Measurements from ENCODE around the gene KCNK5.

Gene KCNK5

GRCh38 chr6:39191236-39191930 lies 37.9 kb downstream of the KCNK5 start:
- no peak overlapping the region for H3K9ac ChIP-seq
- peaks cover 2% of the 10 kb centered on the region for H3K4me1 ChIP-seq
- H3K4me3 ChIP-seq (ENCODE audit: low read depth, low read length): no peak overlapping the region
- no peaks in the 10 kb centered on the region for H3K9me3 ChIP-seq (ENCODE audit: control insufficient read depth, low read length)
- no peak for TF ChIP-seq CTCF (IDR thresholded peaks at IDR 0.05)
- no peaks in the 10 kb centered on the region for H3K79me2 ChIP-seq
- H2AFZ ChIP-seq: no peak overlapping the region
- H3K27me3 ChIP-seq (ENCODE audit: control insufficient read depth, insufficient read depth, low read length): no peaks in the 10 kb centered on the region
- H3K36me3 ChIP-seq (ENCODE audit: control insufficient read depth, insufficient read depth, low read length): no peaks in the 10 kb centered on the region
- H3K27ac ChIP-seq: no peak overlapping the region
- H3K4me2 ChIP-seq (ENCODE audit: low read length): no peak overlapping the region

GRCh38 chr6:39190545-39191235 lies 38.6 kb downstream of the KCNK5 start:
- no peak overlapping the region for H3K4me2 ChIP-seq (ENCODE audit: low read length)
- H3K36me3 ChIP-seq (ENCODE audit: control insufficient read depth, insufficient read depth, low read length): no peaks in the 10 kb centered on the region
- peaks cover 2% of the 10 kb centered on the region for H3K4me1 ChIP-seq
- H3K79me2 ChIP-seq: no peaks in the 10 kb centered on the region
- no peak overlapping the region for H2AFZ ChIP-seq
- H3K4me3 ChIP-seq (ENCODE audit: low read depth, low read length): no peak overlapping the region
- H3K27me3 ChIP-seq (ENCODE audit: control insufficient read depth, insufficient read depth, low read length): no peaks in the 10 kb centered on the region
- H3K9me3 ChIP-seq (ENCODE audit: control insufficient read depth, low read length): no peaks in the 10 kb centered on the region
- no peak overlapping the region for H3K27ac ChIP-seq
- H3K9ac ChIP-seq: no peak overlapping the region
- TF ChIP-seq CTCF (IDR thresholded peaks at IDR 0.05): no peak

GRCh38 chr6:39189915-39190544 lies 39.2 kb downstream of the KCNK5 start:
- no peak overlapping the region for H3K9ac ChIP-seq
- H3K79me2 ChIP-seq: no peaks in the 10 kb centered on the region
- no peaks in the 10 kb centered on the region for H3K27me3 ChIP-seq (ENCODE audit: control insufficient read depth, insufficient read depth, low read length)
- no peaks in the 10 kb centered on the region for H3K9me3 ChIP-seq (ENCODE audit: control insufficient read depth, low read length)
- no peaks in the 10 kb centered on the region for H3K36me3 ChIP-seq (ENCODE audit: control insufficient read depth, insufficient read depth, low read length)
- no peak overlapping the region for H3K4me3 ChIP-seq (ENCODE audit: low read depth, low read length)
- H3K4me2 ChIP-seq (ENCODE audit: low read length): no peak overlapping the region
- peaks cover 2% of the 10 kb centered on the region for H3K4me1 ChIP-seq
- TF ChIP-seq CTCF (IDR thresholded peaks at IDR 0.05): peak; percentile 63
- H2AFZ ChIP-seq: peak overlapping the region; percentile 24
- no peak overlapping the region for H3K27ac ChIP-seq

GRCh38 chr6:39189131-39189530 lies 40.1 kb downstream of the KCNK5 start:
- no peak overlapping the region for H2AFZ ChIP-seq
- no peak overlapping the region for H3K27ac ChIP-seq
- H3K4me1 ChIP-seq: peaks cover 2% of the 10 kb centered on the region
- H3K9me3 ChIP-seq (ENCODE audit: control insufficient read depth, low read length): no peaks in the 10 kb centered on the region
- no peaks in the 10 kb centered on the region for H3K36me3 ChIP-seq (ENCODE audit: control insufficient read depth, insufficient read depth, low read length)
- TF ChIP-seq CTCF (IDR thresholded peaks at IDR 0.05): no peak
- no peaks in the 10 kb centered on the region for H3K79me2 ChIP-seq
- no peak overlapping the region for H3K9ac ChIP-seq
- no peak overlapping the region for H3K4me3 ChIP-seq (ENCODE audit: low read depth, low read length)
- H3K4me2 ChIP-seq (ENCODE audit: low read length): no peak overlapping the region
- H3K27me3 ChIP-seq (ENCODE audit: control insufficient read depth, insufficient read depth, low read length): no peaks in the 10 kb centered on the region

Measured in parathyroid adenoma (tissue), 2 donors.